GM12878 (cell line): ENCODE measurements around the gene HUWE1. TPM values are rescaled to one million over a fixed set of nuclear protein-coding genes. Genes with fewer than 3 reads are reported as not detected.

ENCODE experiments used
- ATAC-seq: fragments of 200-7000 bp; cut with Tn5 transposase; 3 replicates; pipeline ENCODE4 v1.9.1; 2020; ENCODE audit warnings: mild to moderate bottlenecking, moderate library complexity
- BruUV-seq: library from RNA; stranded (reverse); fragments of 400-500 nt; replicated peaks from 2 replicates; lab custom pipeline; 2021; lab: Mats Ljungman, UMichigan
- CTCF ChIA-PET: fragments of 300-600 bp; sonication (Branson Sonifier 250); formaldehyde crosslinking; extraction: SDS; loops from one replicate; lab custom pipeline; 2021; ENCODE audit warnings: inconsistent platforms; lab: Yijun Ruan, JAX
- POLR2A ChIA-PET: fragments of 350-600 bp; formaldehyde crosslinking; extraction: SDS; loops from one replicate; lab custom pipeline; 2021; ENCODE audit warnings: inconsistent platforms; lab: Charles Lee
- RAD21 ChIA-PET: fragments of 300-600 bp; sonication (Branson Sonifier 250); formaldehyde crosslinking; loops from one replicate; lab custom pipeline; 2023; ENCODE audit warnings: antibody characterized with exemption; ENCODE audit not compliant: unreplicated experiment; lab: Charles Lee
- SMC1A ChIA-PET: fragments of 300-600 bp; sonication (Branson Sonifier 250); formaldehyde crosslinking; loops from one replicate; lab custom pipeline; 2023; ENCODE audit not compliant: unreplicated experiment, uncharacterized antibody; lab: Charles Lee
- DNase-seq: peaks from one replicate; pipeline ENCODE4 v3.0.0-alpha.2; 2011; ENCODE audit warnings: low read depth, low spot score
- FAIRE-seq: peaks from 3 replicates; lab custom pipeline; 2011; peaks lifted over from hg19 to GRCh38; lab: Jason Lieb, UNC
- H2AFZ ChIP-seq: 2 replicates; pipeline ENCODE4 v1.6.0; 2011; ENCODE audit warnings: low read depth, low read length, control low read depth; ENCODE audit not compliant: control insufficient read depth
- H3K27ac ChIP-seq: 2 replicates; pipeline ENCODE4 v1.5.1; 2011; ENCODE audit warnings: control low read depth; ENCODE audit not compliant: control insufficient read depth, insufficient read depth
- H3K27me3 ChIP-seq, 2 experiments: replicated peaks in 1 of 2; 2 replicates each; pipeline versions ENCODE4 v1.6.0 to v1.6.1; 2011; ENCODE audit warnings: low read length in 1 of 2; ENCODE audit not compliant: control insufficient read depth in 2 of 2, insufficient read depth in 2 of 2
- H3K36me3 ChIP-seq, 2 experiments: 2 replicates each; pipeline ENCODE4 v1.5.1; 2011; ENCODE audit warnings: low read length in 1 of 2; ENCODE audit not compliant: control insufficient read depth in 2 of 2, insufficient read depth in 2 of 2
- H3K4me1 ChIP-seq: 2 replicates; pipeline ENCODE4 v1.6.1; 2011; ENCODE audit warnings: mild to moderate bottlenecking, low read length, moderate library complexity, mixed read lengths; ENCODE audit not compliant: control insufficient read depth, insufficient read depth
- H3K4me2 ChIP-seq: 2 replicates; pipeline ENCODE4 v1.6.0; 2011; ENCODE audit warnings: control low read depth; ENCODE audit not compliant: control insufficient read depth, insufficient read depth
- H3K4me3 ChIP-seq: fragments of 200-600 bp; sonication (generic); 2 replicates; pipeline ENCODE4 v1.5.1; 2016
- H3K79me2 ChIP-seq: 2 replicates; pipeline ENCODE4 v1.6.0; 2011; ENCODE audit warnings: low read length; ENCODE audit not compliant: control insufficient read depth, insufficient read depth
- H3K9ac ChIP-seq: 2 replicates; pipeline ENCODE4 v1.8.0; 2011; ENCODE audit warnings: low read length, control low read depth, mixed read lengths; ENCODE audit not compliant: control insufficient read depth, insufficient read depth
- H3K9me3 ChIP-seq: replicated peaks from 3 replicates; pipeline ENCODE4 v1.5.1; 2011; ENCODE audit warnings: mild to moderate bottlenecking, low read length; ENCODE audit not compliant: control insufficient read depth, insufficient read depth
- H4K20me1 ChIP-seq: 2 replicates; pipeline ENCODE4 v1.6.0; 2011; ENCODE audit not compliant: control insufficient read depth, insufficient read depth
- IKZF2 ChIP-seq, 2 experiments: fragments of 450-650 bp; IDR thresholded peaks; 2 replicates each; pipeline ENCODE4 v1.6.1; 2017; ENCODE audit warnings: mild to moderate bottlenecking in 2 of 2, moderate library complexity in 2 of 2
- JUNB ChIP-seq: IDR thresholded peaks from 2 replicates; pipeline ENCODE4 v1.6.1; 2016; ENCODE audit warnings: antibody characterized with exemption, mild to moderate bottlenecking
- MYB ChIP-seq: fragments of 150-350 bp; IDR thresholded peaks from 2 replicates; pipeline ENCODE4 v1.6.1; 2014; ENCODE audit warnings: mild to moderate bottlenecking, low read depth, low read length, borderline replicate concordance
- RUNX3 ChIP-seq: IDR thresholded peaks from 2 replicates; pipeline ENCODE4 v1.6.1; 2012; ENCODE audit warnings: low read length, inconsistent platforms
- SMARCA5 ChIP-seq: fragments of 450-650 bp; IDR thresholded peaks from 2 replicates; pipeline ENCODE4 v1.6.1; 2017; ENCODE audit warnings: mild to moderate bottlenecking
- TBL1XR1 ChIP-seq: IDR thresholded peaks from 2 replicates; pipeline ENCODE4 v1.6.1; 2012; ENCODE audit warnings: low read depth, low read length, improper control_type of control experiment
- WGBS: methylation state at CpG from one replicate; pipeline ENCODE4 v1.1.6; 2016; ENCODE audit warnings: low lambda C conversion rate; ENCODE audit not compliant: insufficient replicate concordance, insufficient coverage; ENCODE audit errors: missing lambda C conversion rate; 5-methylcytosine and 5-hydroxymethylcytosine counted together
- in situ Hi-C: fragments of 300-500 bp; cut with MboI; formaldehyde crosslinking; loops from 9 replicates; pipeline ENCODE4 v1.14.3; 2018; ENCODE audit warnings: mixed read lengths
- intact Hi-C: fragments of 100-400 bp; cut with micrococcal nuclease; formaldehyde crosslinking; loops from one replicate; pipeline ENCODE4 v1.14.2; 2022; ENCODE audit not compliant: unreplicated experiment
- polyA plus RNA-seq, 11 experiments: library from polyadenylated mRNA; depleted of rRNA in 4 of 11; unstranded in 6 of 11; stranded (reverse) in 5 of 11; fragments of >200 nt; fragmentation: Nextera tagmentation in 4 of 11; fragmentation: Illumina TruSeq in 1 of 11; extraction: Ambion mirVana in 4 of 11; extraction: Trizol in 1 of 11; gene quantifications; 1 replicate in 1 of 11; 2 replicates in 10 of 11; pipeline versions ENCODE4 v1.2.1 to v1.2.3, GENCODE V29; 2011 to 2016; ENCODE audit warnings: inconsistent platforms in 2 of 11, missing spikeins in 2 of 11, low read depth in 1 of 11
- total RNA-seq, 4 experiments: library from RNA; depleted of rRNA in 3 of 4; stranded (reverse); fragments of >200 nt in 3 of 4; fragmentation: Illumina TruSeq in 1 of 4; extraction: Trizol in 1 of 4; gene quantifications; 2 replicates each; pipeline versions ENCODE4 v1.2.1 to v1.2.3, GENCODE V29; 2013 to 2021

HUWE1 gene
- total and polyA plus RNA-seq, 10 of the 15 experiments (the other 5 are each of a cell fraction or from before 2014, with no cell fraction given): 35.9 to 280 (median 100) TPM

GRCh38 chrX:53599781-53600396 is 86.6 kb downstream of the HUWE1 start:
- no peak overlapping the region for H3K4me3 ChIP-seq
- H3K9me3 ChIP-seq: no peaks in the 10 kb centered on the region
- FAIRE-seq (no peak), ATAC-seq (no peak; the same call in 2 of the 3 replicates), DNase-seq (no peak)
- no peaks in the 10 kb centered on the region for H3K27me3 ChIP-seq
- ChIA-PET POLR2A (no interaction called here), RAD21 (interaction anchor here (1.0 kb wide), 1 partner anchor 10 kb away, joined by 4 read pairs; no protein-coding TSS in a partner anchor), SMC1A (interaction anchor here (1.4 kb wide), 1 partner anchor 31 kb away, joined by 5 read pairs; no protein-coding TSS in a partner anchor), CTCF (no interaction called here)
- H3K79me2 ChIP-seq: no peaks in the 10 kb centered on the region; the same call in 1 of the 2 replicates
- peaks cover 8% of the 10 kb centered on the region for H3K4me1 ChIP-seq
- no peak overlapping the region for H2AFZ ChIP-seq
- no peak overlapping the region for H3K4me2 ChIP-seq
- in situ Hi-C loops (no loop called here), intact Hi-C loops (no loop called here)
- WGBS: 28% methylated on average over 2 of the region's 2 CpGs
- BruUV-seq: no TSS peak
- no peak overlapping the region for H3K27ac ChIP-seq
- H3K36me3 ChIP-seq: peaks cover 3 to 10% of the 10 kb centered on the region in 2 experiments
- TF ChIP-seq SMARCA5: no peak
- no peak for TF ChIP-seq TBL1XR1
- TF ChIP-seq MYB: no peak
- no peak overlapping the region for H3K9ac ChIP-seq
- H4K20me1 ChIP-seq: no peaks in the 10 kb centered on the region; the same call in 1 of the 2 replicates

DNA sequence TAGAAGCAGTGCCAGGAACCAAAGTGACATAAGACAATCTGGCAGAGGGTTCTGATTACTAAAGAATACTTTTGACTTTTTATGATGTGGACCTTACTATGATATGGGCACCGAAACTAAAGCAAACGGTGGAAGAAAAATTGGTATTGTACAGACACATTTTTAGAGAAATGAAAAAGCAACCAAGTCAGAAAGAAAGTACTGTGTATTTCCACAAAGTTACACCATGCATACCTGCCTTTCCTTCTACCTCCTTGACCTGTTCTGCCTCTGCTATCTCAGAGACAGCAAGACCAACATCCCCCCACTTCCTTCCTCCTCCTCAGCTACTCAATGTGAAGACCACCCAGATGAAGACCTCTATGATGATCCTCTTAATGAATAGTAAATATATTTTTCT is 88.3 kb downstream of the HUWE1 start:
- intact Hi-C loops (no loop called here), in situ Hi-C loops (no loop called here)
- ChIA-PET RAD21 (no interaction called here), CTCF (no interaction called here), SMC1A (interaction anchor here (0.6 to 1.0 kb wide), 4 partner anchors 18 to 458 kb away, joined by 3 read pairs; no protein-coding TSS in a partner anchor), POLR2A (interaction anchor here (0.6 kb wide), 1 partner anchor 966 kb away, joined by 4 read pairs; no protein-coding TSS in a partner anchor)
- ATAC-seq (peak; percentile 53), FAIRE-seq (no peak), DNase-seq (no peak)
- peaks cover 4% of the 10 kb centered on the region in 2 experiments; a peak in 2 of 4 replicates for H3K36me3 ChIP-seq
- peak overlapping the region; percentile 25; the same call in 1 of the 2 replicates for H3K27ac ChIP-seq
- TF ChIP-seq RUNX3 (0 out of 2 replicates have a peak, but pooled peaks have one; percentile 9), JUNB (peak; percentile 38; the same call in 1 of the 2 replicates), IKZF2 (IDR thresholded peaks at IDR 0.05) (no peak)
- H3K9ac ChIP-seq: no peak overlapping the region
- H3K4me2 ChIP-seq: no peak overlapping the region
- no peaks in the 10 kb centered on the region for H3K27me3 ChIP-seq
- no peaks in the 10 kb centered on the region; the same call in 1 of the 2 replicates for H3K79me2 ChIP-seq
- WGBS: 0% methylated on average over 2 of the region's 2 CpGs
- H3K9me3 ChIP-seq: no peaks in the 10 kb centered on the region
- H3K4me3 ChIP-seq: no peak overlapping the region
- no peak overlapping the region for H2AFZ ChIP-seq
- peaks cover 8% of the 10 kb centered on the region for H3K4me1 ChIP-seq
- no TSS peak for BruUV-seq
- H4K20me1 ChIP-seq: no peaks in the 10 kb centered on the region; the same call in 1 of the 2 replicates
